Ishikawa (cell line): ENCODE results near the gene CASTOR1.

Experiments
- CEBPB ChIP-seq: IDR thresholded peaks from 2 replicates; pipeline ENCODE4 v1.6.1; 2012
- CREB1 ChIP-seq: IDR thresholded peaks from 2 replicates; pipeline ENCODE4 v1.6.1; 2012; ENCODE audit warnings: low read depth
- EGR1 ChIP-seq: IDR thresholded peaks from 2 replicates; pipeline ENCODE4 v1.6.1; 2012
- EP300 ChIP-seq: IDR thresholded peaks from 2 replicates; pipeline ENCODE4 v1.6.1; 2012; ENCODE audit warnings: borderline replicate concordance
- MAX ChIP-seq: IDR thresholded peaks from 2 replicates; pipeline ENCODE4 v1.6.1; 2012
- NFIC ChIP-seq: IDR thresholded peaks from 2 replicates; pipeline ENCODE4 v1.6.1; 2012
- RAD21 ChIP-seq: IDR thresholded peaks from 2 replicates; pipeline ENCODE4 v1.6.1; 2012; ENCODE audit warnings: low read depth
- REST ChIP-seq: IDR thresholded peaks from 2 replicates; pipeline ENCODE4 v1.6.1; 2012; ENCODE audit warnings: low read depth, mild to moderate bottlenecking
- TAF1 ChIP-seq: IDR thresholded peaks from 2 replicates; pipeline ENCODE4 v1.6.1; 2012; ENCODE audit warnings: low read depth, mild to moderate bottlenecking
- TCF12 ChIP-seq: IDR thresholded peaks from 2 replicates; pipeline ENCODE4 v1.6.1; 2012; ENCODE audit warnings: low read depth

GRCh38 chr22:30294830-30295229 lies 5.5 kb upstream of the CASTOR1 start:
- no peak for TF ChIP-seq TAF1
- no peak for TF ChIP-seq CREB1
- TF ChIP-seq EP300: no peak
- no peak for TF ChIP-seq TCF12
- no peak for TF ChIP-seq MAX
- no peak for TF ChIP-seq NFIC
- no peak for TF ChIP-seq REST
- no peak for TF ChIP-seq RAD21
- no peak for TF ChIP-seq EGR1
- TF ChIP-seq CEBPB: no peak
